CD4-positive, alpha-beta memory T cell (primary cell): ENCODE results near the gene CDCA5. TPM values are rescaled to one million over a fixed set of nuclear protein-coding genes. Genes with fewer than 3 reads are reported as not detected.

Source experiments
- CTCF ChIA-PET: fragments of 350-600 bp; sonication (Branson Sonifier 250); formaldehyde crosslinking; loops from one replicate; lab custom pipeline; 2021; ENCODE audit warnings: inconsistent platforms; ENCODE audit not compliant: partially characterized antibody; lab: Charles Lee
- POLR2A ChIA-PET: fragments of 350-600 bp; sonication (Branson Sonifier 250); formaldehyde crosslinking; loops from one replicate; lab custom pipeline; 2021; ENCODE audit not compliant: partially characterized antibody; lab: Charles Lee
- DNase-seq, 5 donors: peaks; one replicate each; pipeline versions ENCODE4 v3.0.0 to v3.0.0-alpha.2; 2020 to 2022; ENCODE audit warnings: mixed read lengths in 1 of 5
- H3K27ac ChIP-seq: one replicate; pipeline ENCODE4 v1.7.0; 2013; ENCODE audit warnings: low read depth, low read length
- H3K27me3 ChIP-seq: 2 replicates; pipeline ENCODE4 v1.7.0; 2013; ENCODE audit warnings: mild to moderate bottlenecking, low read length, moderate library complexity; ENCODE audit not compliant: insufficient read depth
- H3K36me3 ChIP-seq: 2 replicates; pipeline ENCODE4 v1.7.0; 2013; ENCODE audit warnings: mild to moderate bottlenecking, low read length, moderate library complexity; ENCODE audit not compliant: insufficient read depth
- H3K4me1 ChIP-seq: 2 replicates; pipeline ENCODE4 v1.7.0; 2013; ENCODE audit warnings: mild to moderate bottlenecking, low read length, moderate library complexity; ENCODE audit not compliant: insufficient read depth
- H3K4me3 ChIP-seq, 2 donors: one replicate each; pipeline ENCODE4 v1.7.0; 2013; ENCODE audit warnings: low read length in 2 of 2, mild to moderate bottlenecking in 1 of 2
- H3K9me3 ChIP-seq, 2 donors: one replicate each; pipeline ENCODE4 v1.7.0; 2013; ENCODE audit warnings: low read length in 2 of 2, control low read depth in 1 of 2; ENCODE audit not compliant: control insufficient read depth in 1 of 2
- H3K27ac Mint-ChIP-seq, 7 donors: one replicate each; pipeline ENCODE4 v1.8.0; 2020 to 2021; ENCODE audit warnings: mixed read lengths in 7 of 7, mild to moderate bottlenecking in 6 of 7, inconsistent platforms in 3 of 7, moderate library complexity in 3 of 7
- H3K27me3 Mint-ChIP-seq, 2 donors: one replicate each; pipeline ENCODE4 v1.8.0; 2020 to 2021; ENCODE audit warnings: mixed read lengths in 2 of 2
- H3K36me3 Mint-ChIP-seq, 2 donors: one replicate each; pipeline ENCODE4 v1.8.0; 2020 to 2021; ENCODE audit warnings: mixed read lengths in 2 of 2, inconsistent platforms in 1 of 2, mild to moderate bottlenecking in 1 of 2
- H3K4me1 Mint-ChIP-seq, 4 donors: one replicate each; pipeline ENCODE4 v1.8.0; 2020 to 2021; ENCODE audit warnings: mixed read lengths in 4 of 4, mild to moderate bottlenecking in 1 of 4
- H3K4me3 Mint-ChIP-seq, 8 donors: one replicate each; pipeline ENCODE4 v1.8.0; 2020 to 2021; ENCODE audit warnings: mixed read lengths in 8 of 8, mild to moderate bottlenecking in 7 of 8, moderate library complexity in 6 of 8, inconsistent platforms in 3 of 8
- H3K9me3 Mint-ChIP-seq, 8 donors: one replicate each; pipeline ENCODE4 v1.8.0; 2020 to 2021; ENCODE audit warnings: mixed read lengths in 8 of 8, mild to moderate bottlenecking in 5 of 8, inconsistent platforms in 3 of 8, moderate library complexity in 1 of 8
- intact Hi-C: fragments of 100-400 bp; cut with micrococcal nuclease; formaldehyde crosslinking; loops from one replicate; pipeline ENCODE4 v1.15.1; 2023
- polyA plus RNA-seq, 2 donors: library from polyadenylated mRNA; unstranded; fragments of 300-500 nt; fragmentation: Illumina TruSeq; gene quantifications; one replicate each; pipeline ENCODE4 v1.2.3, GENCODE V29; 2021
- total RNA-seq, 2 experiments: library from RNA; stranded (reverse); gene quantifications; one replicate each; pipeline ENCODE4 v1.2.3, GENCODE V29; 2021

The CDCA5 gene
- total and polyA plus RNA-seq, 4 experiments from 2014 or later = 0.41 to 0.64 (median 0.41) TPM; not detected in 1

GRCh38 chr11:65078151-65078550 is 5.7 kb downstream of the CDCA5 start:
- no peak overlapping the region for H3K4me3 ChIP-seq
- Mint-ChIP-seq H3K9me3 (no peaks in the 10 kb centered on the region), H3K27ac (peak overlapping the region; percentile 42 to 93 (median 81)), H3K36me3 (no peaks in the 10 kb centered on the region), H3K4me1 (peaks cover 4 to 22% (median 12%) of the 10 kb centered on the region in 4 donors), H3K4me3 (peak overlapping the region in 2 of 8 donors; percentile 9 to 30), H3K27me3 (no peaks in the 10 kb centered on the region)
- peaks cover 18% of the 10 kb centered on the region for H3K4me1 ChIP-seq
- ChIA-PET POLR2A (interaction anchor here (0.7 to 1.3 kb wide), 3 partner anchors 33 to 44 kb away, joined by 3 read pairs; partner anchors contain the start of genes FAU, MRPL49, SAC3D1 and TM7SF2), CTCF (interaction anchor here (0.7 to 9.5 kb wide), 8 partner anchors 10 to 66 kb away, joined by 3 to 57 read pairs (median 4); partner anchors contain the start of genes ARL2, SAC3D1 and SYVN1)
- DNase-seq = peak; percentile 71 to 75 (median 72)
- H3K9me3 ChIP-seq = no peaks in the 10 kb centered on the region
- H3K36me3 ChIP-seq = no peaks in the 10 kb centered on the region
- H3K27ac ChIP-seq = peak overlapping the region; percentile 35
- intact Hi-C loops = loop anchor here (1.0 to 5.0 kb wide), 4 partner anchors 37 to 231 kb away; partner anchors contain the start of genes SAC3D1 and SNX15
- no peaks in the 10 kb centered on the region for H3K27me3 ChIP-seq

GRCh38 chr11:65077451-65077850 is 6.4 kb downstream of the CDCA5 start:
- ChIA-PET CTCF (interaction anchor here (1.0 to 9.5 kb wide), 4 partner anchors 37 to 66 kb away, joined by 3 to 57 read pairs (median 6); partner anchors contain the start of genes ARL2, SAC3D1 and SYVN1), POLR2A (interaction anchor here (1.1 to 1.3 kb wide), 2 partner anchors 37 to 44 kb away, joined by 3 read pairs; partner anchors contain the start of genes FAU, MRPL49 and SAC3D1)
- peaks cover 15% of the 10 kb centered on the region for H3K4me1 ChIP-seq
- Mint-ChIP-seq H3K36me3 (no peaks in the 10 kb centered on the region), H3K4me1 (peaks cover 4 to 17% (median 9%) of the 10 kb centered on the region in 4 donors), H3K4me3 (no peak overlapping the region), H3K27me3 (no peaks in the 10 kb centered on the region), H3K27ac (no peak overlapping the region), H3K9me3 (peaks cover 0 to 2% (median 0%) of the 10 kb centered on the region in 8 donors)
- no peak overlapping the region for H3K4me3 ChIP-seq
- H3K9me3 ChIP-seq = no peaks in the 10 kb centered on the region
- DNase-seq = no peak
- H3K36me3 ChIP-seq = no peaks in the 10 kb centered on the region
- no peaks in the 10 kb centered on the region for H3K27me3 ChIP-seq
- no peak overlapping the region for H3K27ac ChIP-seq
- intact Hi-C loops = loop anchor here (5.0 kb wide), 1 partner anchor 230 kb away; no protein-coding TSS in a partner anchor

GRCh38 chr11:65072631-65072966 is 11.2 kb downstream of the CDCA5 start:
- H3K4me3 Mint-ChIP-seq = no peak overlapping the region

GRCh38 chr11:65071907-65072630 is 11.8 kb downstream of the CDCA5 start:
- intact Hi-C loops = no loop called here
- Mint-ChIP-seq H3K4me3 (no peak overlapping the region), H3K27me3 (no peaks in the 10 kb centered on the region), H3K27ac (no peak overlapping the region), H3K36me3 (no peaks in the 10 kb centered on the region), H3K4me1 (no peaks in the 10 kb centered on the region), H3K9me3 (peaks cover 0 to 2% (median 0%) of the 10 kb centered on the region in 8 donors)
- H3K4me3 ChIP-seq = no peak overlapping the region
- no peaks in the 10 kb centered on the region for H3K27me3 ChIP-seq
- DNase-seq = no peak
- H3K4me1 ChIP-seq = no peaks in the 10 kb centered on the region
- POLR2A ChIA-PET = no interaction called here
- H3K36me3 ChIP-seq = no peaks in the 10 kb centered on the region
- no peak overlapping the region for H3K27ac ChIP-seq
- CTCF ChIA-PET = interaction anchor here (9.5 kb wide), 1 partner anchor 60 kb away, joined by 57 read pairs; the partner anchor contains the start of gene ARL2
- no peaks in the 10 kb centered on the region for H3K9me3 ChIP-seq

More at GRCh38 chr11:65072631-65072966, 11.2 kb downstream of the CDCA5 start:
- Mint-ChIP-seq H3K27ac (peak overlapping the region in 1 of 7 donors; percentile 36), H3K36me3 (no peaks in the 10 kb centered on the region), H3K4me1 (no peaks in the 10 kb centered on the region), H3K27me3 (no peaks in the 10 kb centered on the region), H3K9me3 (peaks cover 0 to 2% (median 0%) of the 10 kb centered on the region in 8 donors)
- no peak for DNase-seq
- Histone ChIP-seq H3K27me3 (no peaks in the 10 kb centered on the region), H3K4me3 (no peak overlapping the region), H3K27ac (no peak overlapping the region), H3K4me1 (no peaks in the 10 kb centered on the region), H3K36me3 (no peaks in the 10 kb centered on the region), H3K9me3 (no peaks in the 10 kb centered on the region)
- intact Hi-C loops = no loop called here
- ChIA-PET POLR2A (no interaction called here), CTCF (interaction anchor here (9.5 kb wide), 1 partner anchor 61 kb away, joined by 57 read pairs; the partner anchor contains the start of gene ARL2)

GRCh38 chr11:65069217-65069616 is 14.6 kb downstream of the CDCA5 start:
- Histone ChIP-seq H3K27ac (no peak overlapping the region), H3K4me1 (no peaks in the 10 kb centered on the region), H3K4me3 (no peak overlapping the region), H3K36me3 (no peaks in the 10 kb centered on the region), H3K9me3 (no peaks in the 10 kb centered on the region), H3K27me3 (no peaks in the 10 kb centered on the region)
- DNase-seq = no peak
- intact Hi-C loops = no loop called here
- Mint-ChIP-seq H3K4me3 (no peak overlapping the region), H3K27ac (no peak overlapping the region), H3K27me3 (no peaks in the 10 kb centered on the region), H3K4me1 (no peaks in the 10 kb centered on the region), H3K9me3 (peaks cover 0 to 2% (median 0%) of the 10 kb centered on the region in 8 donors), H3K36me3 (no peaks in the 10 kb centered on the region)
- CTCF ChIA-PET = interaction anchor here (1.3 kb wide), 1 partner anchor 9 kb away, joined by 4 read pairs; no protein-coding TSS in a partner anchor
- POLR2A ChIA-PET = no interaction called here

GRCh38 chr11:65067446-65067845 is 16.4 kb downstream of the CDCA5 start:
- intact Hi-C loops = no loop called here
- CTCF ChIA-PET = no interaction called here

GRCh38 chr11:65066805-65067291 is 17.0 kb downstream of the CDCA5 start:
- no peak overlapping the region for H3K4me3 Mint-ChIP-seq
- POLR2A ChIA-PET = no interaction called here
- no peaks in the 10 kb centered on the region for H3K27me3 Mint-ChIP-seq
- H3K4me1 Mint-ChIP-seq = no peaks in the 10 kb centered on the region
- CTCF ChIA-PET = no interaction called here
- no peaks in the 10 kb centered on the region for H3K9me3 ChIP-seq
- no peak overlapping the region for H3K4me3 ChIP-seq
- H3K36me3 ChIP-seq = no peaks in the 10 kb centered on the region
- intact Hi-C loops = no loop called here
- H3K27ac ChIP-seq = no peak overlapping the region
- no peak for DNase-seq
- no peak overlapping the region for H3K27ac Mint-ChIP-seq
- no peaks in the 10 kb centered on the region for H3K27me3 ChIP-seq
- H3K4me1 ChIP-seq = no peaks in the 10 kb centered on the region
- no peaks in the 10 kb centered on the region for H3K9me3 Mint-ChIP-seq
- H3K36me3 Mint-ChIP-seq = no peaks in the 10 kb centered on the region

More at GRCh38 chr11:65067446-65067845, 16.4 kb downstream of the CDCA5 start:
- no peaks in the 10 kb centered on the region for H3K9me3 Mint-ChIP-seq
- no peaks in the 10 kb centered on the region for H3K27me3 ChIP-seq
- H3K4me1 Mint-ChIP-seq = no peaks in the 10 kb centered on the region
- no peaks in the 10 kb centered on the region for H3K36me3 ChIP-seq
- H3K4me3 Mint-ChIP-seq = no peak overlapping the region
- H3K4me1 ChIP-seq = no peaks in the 10 kb centered on the region
- no peak for DNase-seq
- no peak overlapping the region for H3K4me3 ChIP-seq
- H3K27me3 Mint-ChIP-seq = no peaks in the 10 kb centered on the region
- no peaks in the 10 kb centered on the region for H3K36me3 Mint-ChIP-seq
- POLR2A ChIA-PET = no interaction called here
- no peak overlapping the region for H3K27ac ChIP-seq
- no peak overlapping the region for H3K27ac Mint-ChIP-seq
- no peaks in the 10 kb centered on the region for H3K9me3 ChIP-seq
